GM21576 (cell line): ENCODE results near the gene NTMT1.

Source experiments
- ATAC-seq: cut with Tn5 transposase; IDR thresholded peaks from one replicate; pipeline ENCODE4 v1.9.1; 2021; ENCODE audit warnings: mild to moderate bottlenecking, moderate library complexity; ENCODE audit not compliant: unreplicated experiment

Gene NTMT1

GRCh38 chr9:129673602-129674001 lies 47.6 kb downstream of the NTMT1 start:
- ATAC-seq, result no peak

- ATAC-seq, result no peak
Measured at GRCh38 chr9:129674229-129674628, 48.3 kb downstream of the NTMT1 start.

- no peak for ATAC-seq
Measured at GRCh38 chr9:129675620-129676019, 49.7 kb downstream of the NTMT1 start.

GRCh38 chr9:129676287-129676686 lies 50.3 kb downstream of the NTMT1 start:
- no peak for ATAC-seq

- ATAC-seq, result no peak
Measured at GRCh38 chr9:129676975-129677374, 51.0 kb downstream of the NTMT1 start.

GRCh38 chr9:129677456-129677855 lies 51.5 kb downstream of the NTMT1 start:
- ATAC-seq, result no peak

GRCh38 chr9:129678844-129679243 lies 52.9 kb downstream of the NTMT1 start:
- no peak for ATAC-seq

- no peak for ATAC-seq
Measured at GRCh38 chr9:129679537-129679936, 53.6 kb downstream of the NTMT1 start.

GRCh38 chr9:129681924-129682323 lies 56.0 kb downstream of the NTMT1 start:
- ATAC-seq, result no peak

- no peak for ATAC-seq
Measured at GRCh38 chr9:129682381-129682780, 56.4 kb downstream of the NTMT1 start.

GRCh38 chr9:129685220-129685932 lies 59.4 kb downstream of the NTMT1 start:
- no peak for ATAC-seq
